Neural progenitor cell (in vitro differentiated cells): Measurements from ENCODE around the gene MARK4.

Source experiments
- EZH2 ChIP-seq: fragments of 200-600 bp; sonication (generic); IDR thresholded peaks from 2 replicates; pipeline ENCODE4 v1.6.1; 2017; ENCODE audit warnings: antibody characterized with exemption, mild to moderate bottlenecking, moderate library complexity
- TF ChIP-seq, protein P1 (sequence below): fragments of 200-600 bp; sonication (generic); IDR thresholded peaks from 2 replicates; pipeline ENCODE4 v1.5.1; 2017; ENCODE audit warnings: antibody characterized with exemption, mild to moderate bottlenecking

DNA sequence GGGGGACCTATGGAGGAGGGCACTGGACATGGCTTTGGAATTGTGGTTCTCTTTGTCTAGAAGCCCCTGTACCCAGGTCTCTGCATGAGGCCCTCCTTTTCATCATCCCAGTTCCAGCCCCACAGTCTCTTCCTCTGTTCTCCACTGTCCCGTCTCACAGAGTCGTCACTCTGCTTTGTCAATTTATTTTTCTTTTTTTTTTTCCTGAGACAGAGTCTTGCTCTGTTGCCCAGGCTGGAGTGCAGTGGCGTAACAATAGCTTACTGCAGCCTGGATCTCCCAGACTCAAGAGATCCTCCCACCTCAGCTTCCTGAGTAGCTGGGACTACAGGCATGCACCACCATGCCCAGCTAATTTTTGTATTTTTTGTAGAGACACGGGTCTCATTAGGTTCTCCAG lies 5.2 kb upstream of the MARK4 start:
- TF ChIP-seq, protein P1, sequence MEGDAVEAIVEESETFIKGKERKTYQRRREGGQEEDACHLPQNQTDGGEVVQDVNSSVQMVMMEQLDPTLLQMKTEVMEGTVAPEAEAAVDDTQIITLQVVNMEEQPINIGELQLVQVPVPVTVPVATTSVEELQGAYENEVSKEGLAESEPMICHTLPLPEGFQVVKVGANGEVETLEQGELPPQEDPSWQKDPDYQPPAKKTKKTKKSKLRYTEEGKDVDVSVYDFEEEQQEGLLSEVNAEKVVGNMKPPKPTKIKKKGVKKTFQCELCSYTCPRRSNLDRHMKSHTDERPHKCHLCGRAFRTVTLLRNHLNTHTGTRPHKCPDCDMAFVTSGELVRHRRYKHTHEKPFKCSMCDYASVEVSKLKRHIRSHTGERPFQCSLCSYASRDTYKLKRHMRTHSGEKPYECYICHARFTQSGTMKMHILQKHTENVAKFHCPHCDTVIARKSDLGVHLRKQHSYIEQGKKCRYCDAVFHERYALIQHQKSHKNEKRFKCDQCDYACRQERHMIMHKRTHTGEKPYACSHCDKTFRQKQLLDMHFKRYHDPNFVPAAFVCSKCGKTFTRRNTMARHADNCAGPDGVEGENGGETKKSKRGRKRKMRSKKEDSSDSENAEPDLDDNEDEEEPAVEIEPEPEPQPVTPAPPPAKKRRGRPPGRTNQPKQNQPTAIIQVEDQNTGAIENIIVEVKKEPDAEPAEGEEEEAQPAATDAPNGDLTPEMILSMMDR, result no peak
- TF ChIP-seq EZH2, result no peak
